Activated T-helper 1 cell treated with Interleukin-2 at 50 U/mL for 16 hours (primary cell): ENCODE measurements around the gene HOXB9.

Experiments used
- DNase-seq: peaks from one replicate; pipeline ENCODE4 v3.0.0-alpha.2; 2020; ENCODE audit warnings: low read depth

HOXB9 gene

GRCh38 chr17:48610282-48611211, 15.6 kb downstream of the HOXB9 start, which contains the start of gene HOXB7:
TSS of gene HOXB7 (minus strand) at chr17:48611017. CDS start at chr17:48610918, 99 bp downstream.
- DNase-seq, result no peak

- no peak for DNase-seq
Measured at GRCh38 chr17:48609759-48610281, 16.3 kb downstream of the HOXB9 start.

GRCh38 chr17:48609033-48609432, 17.1 kb downstream of the HOXB9 start:
- no peak for DNase-seq

- DNase-seq, result no peak
Measured at GRCh38 chr17:48608494-48608834, 17.7 kb downstream of the HOXB9 start.

- no peak for DNase-seq
Measured at GRCh38 chr17:48606892-48607614, 19.1 kb downstream of the HOXB9 start.

- DNase-seq, result no peak
Measured at GRCh38 chr17:48605991-48606891, 19.9 kb downstream of the HOXB9 start.

- DNase-seq, result no peak
Measured at GRCh38 chr17:48605409-48605919, 20.7 kb downstream of the HOXB9 start.

- DNase-seq, result no peak
Measured at GRCh38 chr17:48604770-48605329, 21.3 kb downstream of the HOXB9 start, which contains the start of gene HOXB6. TSS of gene HOXB6 (minus strand) at chr17:48604986. CDS start at chr17:48598150, 6,836 bp downstream.

GRCh38 chr17:48603959-48604769, 22.0 kb downstream of the HOXB9 start:
- DNase-seq, result no peak

GRCh38 chr17:48601539-48602425, 24.4 kb downstream of the HOXB9 start:
- DNase-seq, result no peak

GRCh38 chr17:48601207-48601538, 25.0 kb downstream of the HOXB9 start:
- DNase-seq, result no peak

- no peak for DNase-seq
Measured at GRCh38 chr17:48600244-48601098, 25.7 kb downstream of the HOXB9 start.

GRCh38 chr17:48599354-48599753, 26.8 kb downstream of the HOXB9 start:
- DNase-seq, result no peak

- no peak for DNase-seq
Measured at GRCh38 chr17:48598736-48599135, 27.4 kb downstream of the HOXB9 start.

GRCh38 chr17:48597778-48598631, 28.2 kb downstream of the HOXB9 start:
- no peak for DNase-seq

- DNase-seq, result no peak
Measured at GRCh38 chr17:48597528-48597777, 28.7 kb downstream of the HOXB9 start.

GRCh38 chr17:48596735-48597527, 29.2 kb downstream of the HOXB9 start:
- no peak for DNase-seq
